ENCODE data around the gene MME.

DNA sequence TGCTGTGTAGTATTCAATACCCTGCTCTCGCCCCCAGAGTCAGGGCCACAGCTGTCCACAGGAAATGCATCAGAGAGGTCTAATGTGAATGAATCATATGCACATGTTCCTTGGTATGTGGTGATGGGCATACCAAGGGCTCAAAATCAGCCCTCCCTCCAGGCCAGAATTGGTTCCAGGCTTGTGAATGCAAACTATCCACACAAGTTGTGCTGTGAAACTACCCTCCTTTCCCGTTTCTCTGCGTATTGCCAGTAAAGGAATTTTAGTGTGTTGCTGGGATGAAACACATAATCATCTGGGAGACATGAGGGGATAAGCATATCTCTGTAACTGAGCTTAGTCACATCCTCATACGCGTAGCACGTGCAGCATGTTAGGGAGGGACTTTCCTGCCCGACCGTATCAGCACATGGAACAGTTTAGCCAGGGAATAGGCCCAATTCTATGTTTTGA, 9.2 kb upstream of the MME start:
- TF ChIP-seq, protein P1, sequence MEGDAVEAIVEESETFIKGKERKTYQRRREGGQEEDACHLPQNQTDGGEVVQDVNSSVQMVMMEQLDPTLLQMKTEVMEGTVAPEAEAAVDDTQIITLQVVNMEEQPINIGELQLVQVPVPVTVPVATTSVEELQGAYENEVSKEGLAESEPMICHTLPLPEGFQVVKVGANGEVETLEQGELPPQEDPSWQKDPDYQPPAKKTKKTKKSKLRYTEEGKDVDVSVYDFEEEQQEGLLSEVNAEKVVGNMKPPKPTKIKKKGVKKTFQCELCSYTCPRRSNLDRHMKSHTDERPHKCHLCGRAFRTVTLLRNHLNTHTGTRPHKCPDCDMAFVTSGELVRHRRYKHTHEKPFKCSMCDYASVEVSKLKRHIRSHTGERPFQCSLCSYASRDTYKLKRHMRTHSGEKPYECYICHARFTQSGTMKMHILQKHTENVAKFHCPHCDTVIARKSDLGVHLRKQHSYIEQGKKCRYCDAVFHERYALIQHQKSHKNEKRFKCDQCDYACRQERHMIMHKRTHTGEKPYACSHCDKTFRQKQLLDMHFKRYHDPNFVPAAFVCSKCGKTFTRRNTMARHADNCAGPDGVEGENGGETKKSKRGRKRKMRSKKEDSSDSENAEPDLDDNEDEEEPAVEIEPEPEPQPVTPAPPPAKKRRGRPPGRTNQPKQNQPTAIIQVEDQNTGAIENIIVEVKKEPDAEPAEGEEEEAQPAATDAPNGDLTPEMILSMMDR (IDR thresholded peaks at IDR 0.05; ENCODE audit: low read depth, low read length, missing input control): no peak
- TF ChIP-seq, protein P2, sequence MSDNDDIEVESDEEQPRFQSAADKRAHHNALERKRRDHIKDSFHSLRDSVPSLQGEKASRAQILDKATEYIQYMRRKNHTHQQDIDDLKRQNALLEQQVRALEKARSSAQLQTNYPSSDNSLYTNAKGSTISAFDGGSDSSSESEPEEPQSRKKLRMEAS (IDR thresholded peaks at IDR 0.05): peak; percentile 27
- TF ChIP-seq YY1 (IDR thresholded peaks at IDR 0.05): no peak
- TF ChIP-seq JUND (IDR thresholded peaks at IDR 0.05): no peak
- no peak for TF ChIP-seq SP1 (IDR thresholded peaks at IDR 0.05)
- no peak for TF ChIP-seq EGR1 (IDR thresholded peaks at IDR 0.05; ENCODE audit: low read depth in 2 of 2)
- TF ChIP-seq RAD21 (IDR thresholded peaks at IDR 0.05): no peak
- TF ChIP-seq, protein P3, sequence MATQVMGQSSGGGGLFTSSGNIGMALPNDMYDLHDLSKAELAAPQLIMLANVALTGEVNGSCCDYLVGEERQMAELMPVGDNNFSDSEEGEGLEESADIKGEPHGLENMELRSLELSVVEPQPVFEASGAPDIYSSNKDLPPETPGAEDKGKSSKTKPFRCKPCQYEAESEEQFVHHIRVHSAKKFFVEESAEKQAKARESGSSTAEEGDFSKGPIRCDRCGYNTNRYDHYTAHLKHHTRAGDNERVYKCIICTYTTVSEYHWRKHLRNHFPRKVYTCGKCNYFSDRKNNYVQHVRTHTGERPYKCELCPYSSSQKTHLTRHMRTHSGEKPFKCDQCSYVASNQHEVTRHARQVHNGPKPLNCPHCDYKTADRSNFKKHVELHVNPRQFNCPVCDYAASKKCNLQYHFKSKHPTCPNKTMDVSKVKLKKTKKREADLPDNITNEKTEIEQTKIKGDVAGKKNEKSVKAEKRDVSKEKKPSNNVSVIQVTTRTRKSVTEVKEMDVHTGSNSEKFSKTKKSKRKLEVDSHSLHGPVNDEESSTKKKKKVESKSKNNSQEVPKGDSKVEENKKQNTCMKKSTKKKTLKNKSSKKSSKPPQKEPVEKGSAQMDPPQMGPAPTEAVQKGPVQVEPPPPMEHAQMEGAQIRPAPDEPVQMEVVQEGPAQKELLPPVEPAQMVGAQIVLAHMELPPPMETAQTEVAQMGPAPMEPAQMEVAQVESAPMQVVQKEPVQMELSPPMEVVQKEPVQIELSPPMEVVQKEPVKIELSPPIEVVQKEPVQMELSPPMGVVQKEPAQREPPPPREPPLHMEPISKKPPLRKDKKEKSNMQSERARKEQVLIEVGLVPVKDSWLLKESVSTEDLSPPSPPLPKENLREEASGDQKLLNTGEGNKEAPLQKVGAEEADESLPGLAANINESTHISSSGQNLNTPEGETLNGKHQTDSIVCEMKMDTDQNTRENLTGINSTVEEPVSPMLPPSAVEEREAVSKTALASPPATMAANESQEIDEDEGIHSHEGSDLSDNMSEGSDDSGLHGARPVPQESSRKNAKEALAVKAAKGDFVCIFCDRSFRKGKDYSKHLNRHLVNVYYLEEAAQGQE (IDR thresholded peaks at IDR 0.05): no peak
- TF ChIP-seq, protein P4, sequence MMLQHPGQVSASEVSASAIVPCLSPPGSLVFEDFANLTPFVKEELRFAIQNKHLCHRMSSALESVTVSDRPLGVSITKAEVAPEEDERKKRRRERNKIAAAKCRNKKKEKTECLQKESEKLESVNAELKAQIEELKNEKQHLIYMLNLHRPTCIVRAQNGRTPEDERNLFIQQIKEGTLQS (IDR thresholded peaks at IDR 0.05): no peak
- no peak for TF ChIP-seq TAF1 (conservative IDR thresholded peaks at IDR 0.05)
- no peak for TF ChIP-seq GABPA (IDR thresholded peaks at IDR 0.05 in 1 of 2, conservative IDR thresholded peaks at IDR 0.05 in 1 of 2)
- TF ChIP-seq HNF4A (conservative IDR thresholded peaks at IDR 0.05): no peak

Measured in liver (tissue), 3 donors.